Measurements from ENCODE around the gene NDUFA13.

DNA sequence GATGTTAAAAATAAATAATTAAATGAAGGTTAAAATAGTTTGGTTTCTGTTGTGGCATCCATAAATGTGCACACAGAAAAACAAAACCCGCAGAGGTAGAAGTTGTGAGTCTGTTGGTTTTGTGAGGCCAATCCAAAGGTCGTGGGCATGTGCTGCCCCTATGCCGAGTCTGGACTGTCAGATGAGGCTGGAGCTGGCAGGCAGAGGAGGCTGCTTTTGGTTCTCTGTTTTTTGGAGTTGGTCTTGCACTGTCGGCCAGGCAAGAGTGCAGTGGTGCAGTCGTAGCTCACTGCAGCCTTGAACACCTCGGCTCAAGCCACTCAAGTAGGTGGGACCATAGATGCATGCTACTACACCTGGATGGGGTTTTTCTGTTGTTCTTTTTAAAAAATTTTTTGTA is 44.3 kb upstream of the NDUFA13 start:
- TF ChIP-seq CTCF (IDR thresholded peaks at IDR 0.05; ENCODE audit: poor library complexity) (no peak), EZH2phosphoT487 (IDR thresholded peaks at IDR 0.05; ENCODE audit: low read depth, severe bottlenecking, unreplicated experiment) (no peak), EZH2 (IDR thresholded peaks at IDR 0.05; ENCODE audit: borderline replicate concordance) (no peak)

All from hepatocyte (in vitro differentiated cells).